ENCODE results near the gene CPNE7.
"Not testable (repeated sequence)": the region's sequence is repeated elsewhere in the genome, so short reads cannot be mapped to it uniquely, and the experiment has no call there.

The CPNE7 gene

GRCh38 chr16:89583895-89584644 is 8.5 kb downstream of the CPNE7 start:
- DNase-seq (ENCODE audit: low read depth): no peak

GRCh38 chr16:89584768-89585549 is 9.4 kb downstream of the CPNE7 start:
- DNase-seq (ENCODE audit: low read depth): no peak

GRCh38 chr16:89586218-89586617 is 10.7 kb downstream of the CPNE7 start:
- no peak for DNase-seq (ENCODE audit: low read depth)

GRCh38 chr16:89586853-89587252 is 11.3 kb downstream of the CPNE7 start:
- no peak for DNase-seq (ENCODE audit: low read depth)

GRCh38 chr16:89587676-89588075 is 12.1 kb downstream of the CPNE7 start:
- not testable (repeated sequence) for DNase-seq (ENCODE audit: low read depth)

- no peak for DNase-seq (ENCODE audit: low read depth)
These were observed 13.0 kb downstream of the CPNE7 start for GRCh38 chr16:89588413-89589109.

GRCh38 chr16:89589241-89589926 is 13.8 kb downstream of the CPNE7 start:
- DNase-seq (ENCODE audit: low read depth): no peak

GRCh38 chr16:89593841-89594240 is 18.3 kb downstream of the CPNE7 start:
- no peak for DNase-seq (ENCODE audit: low read depth)

- no peak for DNase-seq (ENCODE audit: low read depth)
These were observed 19.9 kb downstream of the CPNE7 start for GRCh38 chr16:89595330-89596060.

GRCh38 chr16:89596061-89596689 is 20.6 kb downstream of the CPNE7 start:
- DNase-seq (ENCODE audit: low read depth): no peak

- DNase-seq (ENCODE audit: low read depth): no peak
These were observed 21.5 kb downstream of the CPNE7 start for GRCh38 chr16:89596957-89597649.

- no peak for DNase-seq (ENCODE audit: low read depth)
These were observed 22.6 kb downstream of the CPNE7 start for GRCh38 chr16:89598199-89598598.

GRCh38 chr16:89599451-89599858 is 23.9 kb downstream of the CPNE7 start:
- DNase-seq (ENCODE audit: low read depth): no peak

GRCh38 chr16:89599902-89600301 is 24.3 kb downstream of the CPNE7 start:
- no peak for DNase-seq (ENCODE audit: low read depth)

GRCh38 chr16:89600427-89600826 is 24.9 kb downstream of the CPNE7 start:
- no peak for DNase-seq (ENCODE audit: low read depth)

GRCh38 chr16:89600956-89601355 is 25.4 kb downstream of the CPNE7 start:
- DNase-seq (ENCODE audit: low read depth): no peak

GRCh38 chr16:89601906-89602272 is 26.3 kb downstream of the CPNE7 start:
- DNase-seq (ENCODE audit: low read depth): no peak

GRCh38 chr16:89602273-89602951 is 26.9 kb downstream of the CPNE7 start:
- DNase-seq (ENCODE audit: low read depth): peak; percentile 58

- no peak for DNase-seq (ENCODE audit: low read depth)
These were observed 27.5 kb downstream of the CPNE7 start for GRCh38 chr16:89602952-89603590.

Data from stimulated activated CD8-positive, alpha-beta memory T cell treated with anti-CD3 and anti-CD28 coated beads, Interleukin-4, amount 100 ng/mL, for 24 hours (primary cell).